Stimulated activated naive CD8-positive, alpha-beta T cell treated with anti-CD3 and anti-CD28 coated beads, Interleukin-15, Interleukin-2, amounts not matched to agents 100 ng/mL and 50 ng/mL, for 24 hours (primary cell): ENCODE measurements around the gene KIZ.

Experiments
- H3K27ac Mint-ChIP-seq: one replicate; pipeline ENCODE4 v1.8.0; 2021; ENCODE audit warnings: mild to moderate bottlenecking, mixed read lengths
- H3K27me3 Mint-ChIP-seq: one replicate; pipeline ENCODE4 v1.8.0; 2021; ENCODE audit warnings: mixed read lengths
- H3K36me3 Mint-ChIP-seq: one replicate; pipeline ENCODE4 v1.8.0; 2021; ENCODE audit warnings: low read depth, mixed read lengths
- H3K4me1 Mint-ChIP-seq: one replicate; pipeline ENCODE4 v1.8.0; 2021; ENCODE audit warnings: low read depth, mixed read lengths
- H3K4me3 Mint-ChIP-seq: one replicate; pipeline ENCODE4 v1.8.0; 2021; ENCODE audit warnings: mild to moderate bottlenecking, mixed read lengths
- H3K9me3 Mint-ChIP-seq: one replicate; pipeline ENCODE4 v1.8.0; 2021; ENCODE audit warnings: mixed read lengths

KIZ gene

GRCh38 chr20:21288587-21289370 lies 162.9 kb downstream of the KIZ start:
- Mint-ChIP-seq H3K27me3 (peaks cover 41% of the 10 kb centered on the region), H3K4me1 (no peaks in the 10 kb centered on the region), H3K4me3 (no peak overlapping the region), H3K9me3 (peaks cover 3% of the 10 kb centered on the region), H3K27ac (no peak overlapping the region), H3K36me3 (no peaks in the 10 kb centered on the region)

DNA sequence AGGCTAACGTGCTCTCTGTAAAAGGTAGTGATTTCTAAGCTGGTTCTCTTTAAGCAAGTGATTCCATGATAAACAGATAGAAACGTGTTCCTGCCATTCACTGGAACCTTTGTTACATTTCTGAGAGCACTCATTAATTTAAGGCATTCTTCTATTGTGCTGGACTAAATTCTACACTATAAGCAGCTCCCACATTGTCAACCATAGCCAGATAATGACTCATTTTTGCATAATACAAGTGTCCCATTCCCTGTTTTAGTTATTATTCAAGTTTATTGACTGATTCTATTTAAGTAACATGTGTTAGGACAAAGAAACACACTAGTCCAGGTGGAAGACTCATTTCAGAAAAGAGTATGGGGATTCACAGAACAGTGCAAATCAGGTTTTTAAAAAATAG lies 163.8 kb downstream of the KIZ start:
- no peaks in the 10 kb centered on the region for H3K4me1 Mint-ChIP-seq
- no peaks in the 10 kb centered on the region for H3K36me3 Mint-ChIP-seq
- peaks cover 3% of the 10 kb centered on the region for H3K9me3 Mint-ChIP-seq
- no peak overlapping the region for H3K4me3 Mint-ChIP-seq
- H3K27me3 Mint-ChIP-seq, result peaks cover 41% of the 10 kb centered on the region
- no peak overlapping the region for H3K27ac Mint-ChIP-seq

DNA sequence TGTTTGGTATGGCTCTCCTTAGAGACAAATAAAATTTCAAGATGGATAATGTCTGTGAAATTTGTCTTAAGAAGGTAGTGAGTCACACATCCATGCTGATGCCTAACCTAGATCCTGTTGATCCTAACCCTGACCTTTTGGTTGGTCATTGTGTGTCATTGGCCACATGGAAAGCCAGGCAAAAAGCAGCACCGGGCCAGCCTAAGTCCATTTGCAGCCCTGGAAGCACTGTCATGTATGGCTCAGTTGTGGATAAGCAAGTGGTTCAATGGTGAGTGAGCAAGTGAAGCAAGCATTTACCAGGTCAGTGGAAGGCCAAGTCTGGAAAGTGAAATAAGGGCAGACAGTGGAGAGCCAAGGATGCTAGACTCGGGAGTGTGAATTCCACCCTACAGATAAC lies 165.1 kb downstream of the KIZ start:
- Mint-ChIP-seq H3K9me3 (peaks cover 3% of the 10 kb centered on the region), H3K36me3 (no peaks in the 10 kb centered on the region), H3K4me1 (no peaks in the 10 kb centered on the region), H3K27ac (no peak overlapping the region), H3K4me3 (no peak overlapping the region), H3K27me3 (peaks cover 42% of the 10 kb centered on the region)

- H3K27ac Mint-ChIP-seq, result no peak overlapping the region
- H3K4me3 Mint-ChIP-seq, result no peak overlapping the region
- peaks cover 25% of the 10 kb centered on the region for H3K27me3 Mint-ChIP-seq
- H3K4me1 Mint-ChIP-seq, result peaks cover 21% of the 10 kb centered on the region
- no peaks in the 10 kb centered on the region for H3K9me3 Mint-ChIP-seq
- H3K36me3 Mint-ChIP-seq, result no peaks in the 10 kb centered on the region
Observed at GRCh38 chr20:21294755-21295154, 168.9 kb downstream of the KIZ start.
